OCI-LY7 (cell line): ENCODE results near the gene NTN4. TPM values are rescaled to one million over a fixed set of nuclear protein-coding genes. Genes with fewer than 3 reads are reported as not detected.

Source experiments
- BruUV-seq: library from RNA; stranded (reverse); fragments of 400-500 nt; replicated peaks from 2 replicates; lab custom pipeline; 2021; lab: Mats Ljungman, UMichigan
- CTCF ChIA-PET: fragments of 300-600 bp; sonication (Branson Sonifier 250); formaldehyde crosslinking; loops from one replicate; lab custom pipeline; 2022; ENCODE audit warnings: antibody characterized with exemption; ENCODE audit not compliant: unreplicated experiment; lab: Charles Lee
- POLR2A ChIA-PET: fragments of 300-600 bp; sonication (Branson Sonifier 250); formaldehyde crosslinking; loops from one replicate; lab custom pipeline; 2022; ENCODE audit warnings: antibody characterized with exemption; lab: Charles Lee
- DNase-seq: peaks from one replicate; pipeline ENCODE4 v3.0.0-alpha.2; 2015; ENCODE audit warnings: low spot score
- H2AFZ ChIP-seq: fragments of 200-600 bp; sonication (generic), shearing (Covaris generic); 2 replicates; pipeline ENCODE4 v1.6.1; 2014; ENCODE audit warnings: mild to moderate bottlenecking, antibody characterized with exemption, low read length, moderate library complexity
- H3K27ac ChIP-seq: fragments of 200-600 bp; sonication (generic); 2 replicates; pipeline ENCODE4 v1.5.1; 2014; ENCODE audit warnings: mixed run types, low read depth, mild to moderate bottlenecking, moderate library complexity, low read length, inconsistent platforms; ENCODE audit not compliant: poor library complexity, severe bottlenecking
- H3K36me3 ChIP-seq: fragments of 200-600 bp; sonication (generic); 2 replicates; pipeline ENCODE4 v1.6.1; 2014; ENCODE audit warnings: mild to moderate bottlenecking, antibody characterized with exemption, low read length, moderate library complexity, mixed read lengths; ENCODE audit not compliant: insufficient read depth
- H3K4me1 ChIP-seq: fragments of 200-600 bp; sonication (generic); 2 replicates; pipeline ENCODE4 v1.5.1; 2014; ENCODE audit warnings: mild to moderate bottlenecking, low read length; ENCODE audit not compliant: insufficient read depth, poor library complexity, severe bottlenecking
- H3K4me2 ChIP-seq: fragments of 200-600 bp; sonication (generic); 2 replicates; pipeline ENCODE4 v1.6.1; 2014; ENCODE audit warnings: mild to moderate bottlenecking, low read length
- H3K4me3 ChIP-seq: fragments of 200-600 bp; sonication (generic); 2 replicates; pipeline ENCODE4 v1.5.1; 2014; ENCODE audit warnings: mild to moderate bottlenecking, low read depth, low read length; ENCODE audit not compliant: poor library complexity, severe bottlenecking
- H3K79me2 ChIP-seq: fragments of 200-600 bp; sonication (generic); 2 replicates; pipeline ENCODE4 v1.6.1; 2016; ENCODE audit warnings: low read depth, mild to moderate bottlenecking, low read length, moderate library complexity, mixed read lengths; ENCODE audit not compliant: insufficient read depth
- H3K9me2 ChIP-seq: fragments of 200-600 bp; sonication (generic); 2 replicates; pipeline ENCODE4 v1.6.1; 2016; ENCODE audit warnings: mild to moderate bottlenecking, low read length, mixed read lengths; ENCODE audit not compliant: insufficient read depth
- H3K9me3 ChIP-seq: fragments of 200-600 bp; sonication (generic); 2 replicates; pipeline ENCODE4 v1.6.1; 2014; ENCODE audit warnings: mild to moderate bottlenecking, mixed run types, low read length, mixed read lengths
- H4K20me1 ChIP-seq: fragments of 200-600 bp; sonication (generic); 2 replicates; pipeline ENCODE4 v1.6.1; 2014; ENCODE audit warnings: mild to moderate bottlenecking, antibody characterized with exemption, low read length, moderate library complexity, mixed read lengths; ENCODE audit not compliant: insufficient read depth
- CTCF ChIP-seq: fragments of 200-600 bp; sonication (generic); conservative IDR thresholded peaks from 2 replicates; pipeline ENCODE4 v1.5.1; 2014; ENCODE audit warnings: mild to moderate bottlenecking, antibody characterized with exemption, low read length, moderate library complexity, mixed read lengths
- EZH2phosphoT487 ChIP-seq: fragments of 200-600 bp; sonication (generic); IDR thresholded peaks from 2 replicates; pipeline ENCODE4 v1.6.1; 2018; ENCODE audit warnings: low read depth, borderline replicate concordance, mild to moderate bottlenecking, mixed run types, antibody characterized with exemption, low read length, moderate library complexity, mixed read lengths
- intact Hi-C: fragments of 100-400 bp; cut with micrococcal nuclease; formaldehyde crosslinking; loops from one replicate; pipeline ENCODE4 v1.10.0; 2022; ENCODE audit not compliant: unreplicated experiment
- total RNA-seq, 2 experiments: library from RNA; depleted of rRNA in 1 of 2; stranded (reverse); fragments of >200 nt in 1 of 2; shearing (Covaris generic) in 1 of 2; gene quantifications; 2 replicates each; pipeline ENCODE4 v1.2.3, GENCODE V29; 2014 to 2022

The NTN4 gene
- total RNA-seq, 2 experiments from 2014 or later, result not detected

DNA sequence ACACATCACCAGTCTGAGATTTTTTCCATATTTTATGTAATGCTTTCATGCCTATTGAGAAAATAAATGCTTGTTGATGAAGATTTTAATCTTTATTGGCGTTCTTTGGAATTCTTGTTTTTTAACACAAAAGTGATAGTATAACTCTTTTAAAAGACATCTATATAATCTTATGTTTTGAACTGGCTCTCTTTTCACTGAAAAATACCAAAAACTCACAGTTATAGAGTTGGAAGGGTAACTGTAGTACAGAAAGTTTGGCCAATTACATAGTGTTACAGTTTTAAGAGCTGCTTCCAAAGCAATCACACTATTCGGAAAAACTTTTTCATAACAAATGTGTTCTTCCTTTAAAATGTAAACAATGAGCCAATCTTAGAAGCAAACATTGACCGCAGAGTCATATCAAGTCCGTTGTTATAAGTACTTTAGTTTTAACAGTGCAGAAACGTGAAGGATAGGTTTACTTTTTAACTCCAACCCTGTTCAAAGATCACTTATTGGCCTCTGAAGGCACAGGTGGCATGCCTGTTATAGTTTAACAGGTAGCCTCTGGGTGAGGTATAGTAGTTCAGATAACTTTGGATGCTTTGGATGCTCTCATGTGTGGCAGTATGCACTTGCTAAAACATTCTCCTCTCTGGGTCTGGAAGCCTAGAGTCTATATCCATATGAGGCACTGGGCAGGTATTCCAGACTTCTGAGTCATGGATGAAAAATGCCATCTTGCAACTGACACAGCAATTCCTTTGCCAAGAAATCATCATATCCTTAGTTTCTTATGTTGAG lies 12.1 kb upstream of the NTN4 start:
- intact Hi-C loops, result no loop called here
- H3K27ac ChIP-seq, result no peak overlapping the region
- no peak overlapping the region for H3K4me2 ChIP-seq
- no peaks in the 10 kb centered on the region for H3K36me3 ChIP-seq
- no peak overlapping the region for H3K4me3 ChIP-seq
- H2AFZ ChIP-seq, result no peak overlapping the region
- no peak for DNase-seq
- CTCF ChIA-PET, result no interaction called here
- H3K9me3 ChIP-seq, result no peaks in the 10 kb centered on the region
- TF ChIP-seq EZH2phosphoT487 (no peak), CTCF (no peak)
- H3K9me2 ChIP-seq, result no peaks in the 10 kb centered on the region
- BruUV-seq, result no TSS peak
- no peaks in the 10 kb centered on the region for H3K4me1 ChIP-seq
- no peaks in the 10 kb centered on the region for H3K79me2 ChIP-seq
- POLR2A ChIA-PET, result no interaction called here
- H4K20me1 ChIP-seq, result no peaks in the 10 kb centered on the region

DNA sequence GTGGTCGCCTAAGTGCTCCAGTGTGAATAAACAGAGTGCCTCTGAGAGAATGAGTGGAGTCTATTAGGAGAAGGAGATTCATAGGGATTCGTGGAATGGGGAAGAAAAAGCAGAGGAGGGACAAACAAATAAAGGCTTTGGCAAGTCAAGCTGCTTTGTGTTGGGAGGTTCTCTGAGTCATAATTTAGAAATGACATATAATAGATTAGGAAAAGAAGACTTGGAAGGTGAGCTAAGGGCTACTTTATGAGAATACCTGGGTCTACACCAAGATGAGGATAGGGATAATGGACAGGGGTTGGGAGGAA lies 6.4 kb upstream of the NTN4 start:
- intact Hi-C loops, result no loop called here
- POLR2A ChIA-PET, result interaction anchor here (0.9 to 1.5 kb wide), 2 partner anchors 12 to 14 kb away, joined by 3 to 4 read pairs; no protein-coding TSS in a partner anchor
- Histone ChIP-seq H3K36me3 (no peaks in the 10 kb centered on the region), H3K4me1 (no peaks in the 10 kb centered on the region), H4K20me1 (no peaks in the 10 kb centered on the region), H3K79me2 (no peaks in the 10 kb centered on the region), H3K4me3 (no peak overlapping the region), H3K4me2 (no peak overlapping the region), H3K9me3 (no peaks in the 10 kb centered on the region), H3K27ac (no peak overlapping the region), H2AFZ (no peak overlapping the region), H3K9me2 (no peaks in the 10 kb centered on the region)
- no peak for TF ChIP-seq EZH2phosphoT487
- no peak for TF ChIP-seq CTCF
- BruUV-seq, result no TSS peak
- DNase-seq, result no peak
- CTCF ChIA-PET, result no interaction called here
